HepG2 (cell line): ENCODE data around the gene RMRP. TPM values are rescaled to one million over a fixed set of nuclear protein-coding genes. Genes with fewer than 3 reads are reported as not detected.
A peak's percentile ranks its signal among the peaks of the same experiment; 100 is the strongest.

Experiments
- ATAC-seq: fragments of 200-7000 bp; cut with Tn5 transposase; 3 replicates; pipeline ENCODE4 v1.9.1; 2020; ENCODE audit warnings: mild to moderate bottlenecking, moderate library complexity
- BruUV-seq: library from RNA; stranded (reverse); fragments of 400-500 nt; replicated peaks from 2 replicates; lab custom pipeline; 2021; lab: Mats Ljungman, UMichigan
- CTCF ChIA-PET: fragments of 300-600 bp; formaldehyde crosslinking; extraction: SDS; loops from one replicate; lab custom pipeline; 2021; ENCODE audit warnings: low total read pairs, inconsistent platforms, low intra/inter-chr PET ratio; lab: Yijun Ruan, JAX
- POLR2A ChIA-PET: fragments of 350-600 bp; sonication (Branson Sonifier 250); formaldehyde crosslinking; loops from one replicate; lab custom pipeline; 2020; ENCODE audit warnings: antibody characterized with exemption, inconsistent platforms; lab: Yijun Ruan, JAX
- DNase-seq: peaks from one replicate; pipeline ENCODE4 v3.0.0-alpha.2; 2015; ENCODE audit warnings: low spot score
- FAIRE-seq: peaks from 3 replicates; lab custom pipeline; 2011; peaks lifted over from hg19 to GRCh38; lab: Jason Lieb, UNC
- H2AFZ ChIP-seq: one replicate; pipeline ENCODE4 v1.6.1; 2011; ENCODE audit warnings: low read length, inconsistent platforms
- H3K27ac ChIP-seq: fragments of 300-600 bp; 3 replicates; pipeline ENCODE4 v1.8.0; 2011; ENCODE audit warnings: mixed run types, mild to moderate bottlenecking, mixed read lengths, low read length, inconsistent platforms; ENCODE audit not compliant: insufficient read depth; ENCODE audit errors: extremely low read length
- H3K27me3 ChIP-seq, 2 experiments: fragments of 200-600 bp in 1 of 2; 2 replicates in 1 of 2; 3 replicates in 1 of 2; pipeline versions ENCODE4 v1.6.0 to v1.8.0; 2011; ENCODE audit warnings: low read length in 2 of 2, mild to moderate bottlenecking in 2 of 2, moderate library complexity in 2 of 2, inconsistent platforms in 1 of 2; ENCODE audit not compliant: insufficient read depth in 2 of 2, control insufficient read depth in 1 of 2
- H3K36me3 ChIP-seq, 2 experiments: fragments of 200-600 bp in 1 of 2; replicated peaks in 1 of 2; 2 replicates in 1 of 2; 3 replicates in 1 of 2; pipeline versions ENCODE4 v1.5.1 to v1.8.0; 2011; ENCODE audit warnings: low read length in 2 of 2, inconsistent platforms in 1 of 2; ENCODE audit not compliant: insufficient read depth in 2 of 2, control insufficient read depth in 1 of 2
- H3K4me1 ChIP-seq: 2 replicates; pipeline ENCODE4 v1.5.1; 2012; ENCODE audit warnings: low read length, inconsistent platforms; ENCODE audit not compliant: insufficient read depth
- H3K4me2 ChIP-seq: 2 replicates; pipeline ENCODE4 v1.6.0; 2011; ENCODE audit warnings: low read depth, low read length, inconsistent platforms
- H3K4me3 ChIP-seq, 3 experiments: fragments of 200-600 bp in 1 of 3; sonication (generic), shearing (Covaris generic) in 1 of 3; replicated peaks in 1 of 3; 2 replicates each; pipeline ENCODE4 v1.5.1; 2011 to 2016; ENCODE audit warnings: low read length in 3 of 3, inconsistent platforms in 2 of 3, low read depth in 2 of 3, mild to moderate bottlenecking in 2 of 3, control low read depth in 1 of 3, mixed read lengths in 1 of 3; ENCODE audit not compliant: insufficient read depth in 1 of 3
- H3K79me2 ChIP-seq: one replicate; pipeline ENCODE4 v1.6.1; 2011; ENCODE audit warnings: low read length, inconsistent platforms; ENCODE audit not compliant: insufficient read depth
- H3K9ac ChIP-seq: 2 replicates; pipeline ENCODE4 v1.6.0; 2011; ENCODE audit warnings: mild to moderate bottlenecking, low read depth, low read length, inconsistent platforms; ENCODE audit not compliant: insufficient read depth
- H3K9me3 ChIP-seq: 2 replicates; pipeline ENCODE4 v1.5.1; 2012; ENCODE audit warnings: mild to moderate bottlenecking, low read length
- H4K20me1 ChIP-seq: 2 replicates; pipeline ENCODE4 v1.6.0; 2011; ENCODE audit warnings: inconsistent platforms, mild to moderate bottlenecking, low read length, moderate library complexity; ENCODE audit not compliant: insufficient read depth
- ARHGAP35 ChIP-seq: sonication (generic); formaldehyde crosslinking; IDR thresholded peaks from 2 replicates; pipeline ENCODE4 v1.9.0; 2022; ENCODE audit warnings: mild to moderate bottlenecking, inconsistent platforms, moderate library complexity, missing genetic modification reagents, borderline replicate concordance
- ARID4A ChIP-seq: sonication (generic); formaldehyde crosslinking; IDR thresholded peaks from 2 replicates; pipeline ENCODE4 v1.5.0; 2020; ENCODE audit warnings: mild to moderate bottlenecking, missing genetic modification reagents, borderline replicate concordance
- HDAC1 ChIP-seq: sonication (generic); formaldehyde crosslinking; IDR thresholded peaks from 2 replicates; pipeline ENCODE4 v1.5.1; 2020; ENCODE audit warnings: mild to moderate bottlenecking, missing genetic modification reagents
- MTA1 ChIP-seq: sonication (generic); formaldehyde crosslinking; IDR thresholded peaks from 2 replicates; pipeline ENCODE4 v1.4.0; 2020; ENCODE audit warnings: missing genetic modification reagents, mild to moderate bottlenecking, borderline replicate concordance
- NCOA2 ChIP-seq: sonication (generic); formaldehyde crosslinking; IDR thresholded peaks from 2 replicates; pipeline ENCODE4 v1.8.0; 2022; ENCODE audit warnings: inconsistent platforms
- NCOA5 ChIP-seq: sonication (generic); formaldehyde crosslinking; IDR thresholded peaks from 2 replicates; pipeline ENCODE4 v1.4.0; 2020; ENCODE audit warnings: missing genetic modification reagents
- NFKBIZ ChIP-seq: IDR thresholded peaks from 2 replicates; pipeline ENCODE4 v1.6.1; 2018; ENCODE audit warnings: missing genetic modification reagents, missing compliant biosample characterization
- PITX1 ChIP-seq: sonication (generic); formaldehyde crosslinking; IDR thresholded peaks from 2 replicates; pipeline ENCODE4 v1.5.1; 2020; ENCODE audit warnings: mild to moderate bottlenecking, missing genetic modification reagents
- RELA ChIP-seq: sonication (generic); formaldehyde crosslinking; IDR thresholded peaks from 2 replicates; pipeline ENCODE4 v1.4.0; 2020; ENCODE audit warnings: missing genetic modification reagents
- REST ChIP-seq, 2 experiments: IDR thresholded peaks; 2 replicates each; pipeline ENCODE4 v1.6.1; 2011 to 2012; ENCODE audit warnings: low read length in 2 of 2, borderline replicate concordance in 1 of 2, low read depth in 1 of 2, mild to moderate bottlenecking in 1 of 2, moderate library complexity in 1 of 2
- SETDB1 ChIP-seq: sonication (generic); formaldehyde crosslinking; IDR thresholded peaks from 2 replicates; pipeline ENCODE4 v1.5.1; 2020; ENCODE audit warnings: missing genetic modification reagents, mild to moderate bottlenecking, borderline replicate concordance
- TBX2 ChIP-seq: sonication (generic); formaldehyde crosslinking; IDR thresholded peaks from 2 replicates; pipeline ENCODE4 v1.5.0; 2020; ENCODE audit warnings: missing genetic modification reagents, mild to moderate bottlenecking, borderline replicate concordance
- ZNF263 ChIP-seq: sonication (generic); formaldehyde crosslinking; IDR thresholded peaks from 2 replicates; pipeline ENCODE4 v1.4.0; 2020; ENCODE audit warnings: missing genetic modification reagents
- ZNF282 ChIP-seq: fragments of 450-650 bp; IDR thresholded peaks from 2 replicates; pipeline ENCODE4 v1.6.1; 2018; ENCODE audit not compliant: partially characterized antibody
- ZNF337 ChIP-seq: sonication (generic); formaldehyde crosslinking; IDR thresholded peaks from 2 replicates; pipeline ENCODE4 v1.5.1; 2020; ENCODE audit warnings: missing genetic modification reagents, low read depth, mild to moderate bottlenecking, borderline replicate concordance
- ZNF709 ChIP-seq: sonication (generic); formaldehyde crosslinking; IDR thresholded peaks from 2 replicates; pipeline ENCODE4 v1.5.0; 2020; ENCODE audit warnings: mild to moderate bottlenecking, missing genetic modification reagents
- WGBS: methylation state at CpG from one replicate; pipeline ENCODE4 v1.1.6; 2017; ENCODE audit warnings: low lambda C conversion rate; 5-methylcytosine and 5-hydroxymethylcytosine counted together
- in situ Hi-C: cut with HindIII; loops from 2 replicates; pipeline ENCODE4 v1.10.0; 2017; ENCODE audit warnings: low pct_unique_long_range_greater_than_20kb; ENCODE audit not compliant: extremely low pct_ligation_motif_present
- intact Hi-C: fragments of 100-400 bp; cut with micrococcal nuclease; formaldehyde crosslinking; loops from one replicate; pipeline ENCODE4 v1.10.0; 2022; ENCODE audit not compliant: unreplicated experiment
- polyA plus RNA-seq, 8 experiments: library from polyadenylated mRNA; depleted of rRNA in 3 of 8; stranded (reverse) in 7 of 8; unstranded in 1 of 8; fragments of >200 nt; fragmentation: Illumina TruSeq in 4 of 8; extraction: Trizol in 4 of 8; gene quantifications; 2 replicates each; pipeline versions ENCODE4 v1.2.1 to v1.2.3, GENCODE V29; 2011 to 2016; ENCODE audit warnings: low read depth in 4 of 8, missing spikeins in 1 of 8, mixed read lengths in 1 of 8; ENCODE audit not compliant: insufficient read depth in 1 of 8
- total RNA-seq, 5 experiments: library from RNA; depleted of rRNA; stranded (reverse); fragments of >200 nt; fragmentation: Illumina TruSeq; extraction: Trizol; gene quantifications; 2 replicates each; pipeline ENCODE4 v1.2.3, GENCODE V29; 2016; ENCODE audit warnings: low read depth in 1 of 5

The RMRP gene
- total and polyA plus RNA-seq, 2 of the 13 experiments (the other 11 are each of a cell fraction or from before 2014, with no cell fraction given), result 51.4 to 4,025 TPM

GRCh38 chr9:35674025-35674361 lies 16.2 kb upstream of the RMRP start (continued):
- TF ChIP-seq PITX1 (0 out of 2 replicates have a peak, but pooled peaks have one; percentile 3), TBX2 (no peak), ARHGAP35 (CRISPR knock-in tag) (no peak), ZNF282 (no peak), NFKBIZ (CRISPR knock-in tag) (no peak), NCOA2 (no peak), ZNF337 (peak; percentile 67; the same call in 1 of the 2 replicates), ZNF709 (peak; percentile 38; the same call in 1 of the 2 replicates), ZNF263 (peak; percentile 84)

GRCh38 chr9:35673132-35674024 lies 15.6 kb upstream of the RMRP start, which contains the start of gene CA9:
Gene CA9 (plus strand): TSS chr9:35673928. CDS start chr9:35673960, 32 bp downstream.
- H3K4me3 ChIP-seq, result peak within 1 kb of the TSS; percentile 27 to 73 (median 57)
- no peaks in the 10 kb centered on the region for H3K9me3 ChIP-seq
- no peaks in the 10 kb centered on the region for H3K79me2 ChIP-seq
- H3K36me3 ChIP-seq, result no peaks in the 10 kb centered on the region
- ChIA-PET CTCF (no interaction called here), POLR2A (interaction anchor here (0.8 to 1.5 kb wide), 4 partner anchors 8 to 23 kb away, joined by 3 to 6 read pairs (median 4); partner anchors contain the start of gene ARHGEF39)
- H3K4me2 ChIP-seq, result peak within 1 kb of the TSS; percentile 85
- peak; percentile 25 for DNase-seq
- intact Hi-C loops, result no loop called here
- no peak within 1 kb of the TSS for H3K27ac ChIP-seq
- H4K20me1 ChIP-seq, result no peaks in the 10 kb centered on the region
- WGBS, result 4% methylated on average over 2 of the region's 10 CpGs
- H3K9ac ChIP-seq, result peak within 1 kb of the TSS; percentile 40
- no peaks in the 10 kb centered on the region for H3K27me3 ChIP-seq
- H2AFZ ChIP-seq, result no peak within 1 kb of the TSS
- peaks cover 67% of the 10 kb centered on the region for H3K4me1 ChIP-seq
- in situ Hi-C loops, result no loop called here
- no peak for FAIRE-seq
- no TSS peak for BruUV-seq
- peak; percentile 56 for ATAC-seq
- TF ChIP-seq NCOA5 (no peak), MTA1 (CRISPR knock-in tag) (peak; percentile 52; the same call in 1 of the 2 replicates), HDAC1 (CRISPR knock-in tag) (peak; percentile 49; the same call in 1 of the 2 replicates), ARID4A (CRISPR knock-in tag) (peak; percentile 43; the same call in 1 of the 2 replicates), SETDB1 (CRISPR knock-in tag) (no peak), RELA (CRISPR knock-in tag) (no peak), REST (IDR thresholded peaks at IDR 0.05; ENCODE audit: borderline replicate concordance in 1 of 2, low read depth in 1 of 2, low read length in 2 of 2) (no peak)
